ENCODE data around the gene KCNQ1. TPM values are rescaled to one million over a fixed set of nuclear protein-coding genes. Genes with fewer than 3 reads are reported as not detected.

KCNQ1 gene
- total and polyA plus RNA-seq, 7 donors: 1.1 to 25.2 (median 3.8) TPM

GRCh38 chr11:2449548-2450320 lies 4.9 kb downstream of the KCNQ1 start:
- intact Hi-C loops (cut with DNase I): no loop called here
- 88 to 90% methylated on average over 26 of the region's 26 CpGs for WGBS, 2 donors
- Histone ChIP-seq H3K27ac (no peak overlapping the region), H3K4me3 (no peak overlapping the region), H3K4me1 (peaks cover 0 to 15% (median 3%) of the 10 kb centered on the region in 4 donors), H3K27me3 (peaks cover 12 to 73% (median 36%) of the 10 kb centered on the region in 3 donors), H3K36me3 (no peaks in the 10 kb centered on the region), H3K9me3 (no peaks in the 10 kb centered on the region)
- no peak for TF ChIP-seq POLR2AphosphoS5 (IDR thresholded peaks at IDR 0.05)
- TF ChIP-seq POLR2A (IDR thresholded peaks at IDR 0.05): no peak
- TF ChIP-seq, protein P1, sequence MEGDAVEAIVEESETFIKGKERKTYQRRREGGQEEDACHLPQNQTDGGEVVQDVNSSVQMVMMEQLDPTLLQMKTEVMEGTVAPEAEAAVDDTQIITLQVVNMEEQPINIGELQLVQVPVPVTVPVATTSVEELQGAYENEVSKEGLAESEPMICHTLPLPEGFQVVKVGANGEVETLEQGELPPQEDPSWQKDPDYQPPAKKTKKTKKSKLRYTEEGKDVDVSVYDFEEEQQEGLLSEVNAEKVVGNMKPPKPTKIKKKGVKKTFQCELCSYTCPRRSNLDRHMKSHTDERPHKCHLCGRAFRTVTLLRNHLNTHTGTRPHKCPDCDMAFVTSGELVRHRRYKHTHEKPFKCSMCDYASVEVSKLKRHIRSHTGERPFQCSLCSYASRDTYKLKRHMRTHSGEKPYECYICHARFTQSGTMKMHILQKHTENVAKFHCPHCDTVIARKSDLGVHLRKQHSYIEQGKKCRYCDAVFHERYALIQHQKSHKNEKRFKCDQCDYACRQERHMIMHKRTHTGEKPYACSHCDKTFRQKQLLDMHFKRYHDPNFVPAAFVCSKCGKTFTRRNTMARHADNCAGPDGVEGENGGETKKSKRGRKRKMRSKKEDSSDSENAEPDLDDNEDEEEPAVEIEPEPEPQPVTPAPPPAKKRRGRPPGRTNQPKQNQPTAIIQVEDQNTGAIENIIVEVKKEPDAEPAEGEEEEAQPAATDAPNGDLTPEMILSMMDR (IDR thresholded peaks at IDR 0.05): no peak
- TF ChIP-seq EP300 (IDR thresholded peaks at IDR 0.05): no peak
- no peak for DNase-seq

DNA sequence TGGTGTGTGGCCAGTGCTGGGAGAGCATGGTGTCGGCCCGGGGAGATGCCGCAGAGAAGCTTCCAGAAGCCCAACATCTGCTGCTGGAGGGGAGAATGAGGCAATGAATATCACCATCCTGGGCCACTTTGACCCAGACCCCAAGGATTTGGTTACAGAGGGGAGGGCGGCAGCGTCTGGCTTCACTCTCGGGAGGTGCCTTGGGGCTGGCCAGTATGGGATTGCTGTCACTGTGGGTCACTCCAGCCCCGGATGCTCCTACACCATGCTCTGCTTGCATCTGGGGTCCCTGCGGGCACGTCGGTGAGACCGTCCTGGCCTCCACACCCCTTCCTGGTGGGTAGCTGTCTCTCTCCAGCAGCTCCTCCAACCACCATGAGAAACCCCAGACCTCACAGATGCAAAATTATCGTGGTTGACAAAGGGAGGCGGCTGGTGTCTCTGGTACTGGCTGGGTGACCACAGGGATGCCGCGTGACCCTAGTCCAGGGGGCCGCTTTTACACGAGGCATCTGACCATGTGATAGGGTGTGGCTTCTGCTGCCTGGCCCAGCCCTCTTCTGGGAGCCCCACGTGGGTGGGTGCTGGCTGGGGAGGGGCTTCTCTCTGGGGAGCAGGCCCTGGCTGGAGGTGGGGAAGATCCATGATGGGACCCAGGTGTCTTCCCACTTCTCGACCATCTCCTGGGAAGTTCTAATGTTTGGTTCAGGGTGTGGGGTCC lies 5.7 kb downstream of the KCNQ1 start:
- TF ChIP-seq, protein P1 (IDR thresholded peaks at IDR 0.05): no peak
- TF ChIP-seq POLR2A (IDR thresholded peaks at IDR 0.05): no peak
- no peak for TF ChIP-seq EP300 (IDR thresholded peaks at IDR 0.05)
- TF ChIP-seq POLR2AphosphoS5 (IDR thresholded peaks at IDR 0.05): no peak
- Histone ChIP-seq H3K27ac (no peak overlapping the region), H3K36me3 (no peaks in the 10 kb centered on the region), H3K27me3 (peaks cover 7 to 67% (median 31%) of the 10 kb centered on the region in 3 donors), H3K4me1 (peaks cover 0 to 11% (median 0%) of the 10 kb centered on the region in 4 donors), H3K4me3 (no peak overlapping the region), H3K9me3 (no peaks in the 10 kb centered on the region)
- DNase-seq: no peak
- intact Hi-C loops (cut with DNase I): no loop called here
- WGBS, 2 donors: 81% methylated on average over 19 of the region's 19 CpGs

- DNase-seq: no peak
- peaks cover 0 to 2% (median 0%) of the 10 kb centered on the region in 4 donors for H3K9me3 ChIP-seq
- H3K4me3 ChIP-seq: no peak overlapping the region
- 93 to 95% methylated on average over 15 of the region's 15 CpGs for WGBS, 2 donors
- no peak overlapping the region for H3K27ac ChIP-seq
- peaks cover 0 to 2% (median 0%) of the 10 kb centered on the region in 4 donors for H3K4me1 ChIP-seq
- intact Hi-C loops (cut with DNase I): no loop called here
- no peaks in the 10 kb centered on the region for H3K36me3 ChIP-seq
- peaks cover 0 to 59% (median 22%) of the 10 kb centered on the region in 3 donors for H3K27me3 ChIP-seq
- TF ChIP-seq POLR2AphosphoS5 (IDR thresholded peaks at IDR 0.05) (no peak), EP300 (IDR thresholded peaks at IDR 0.05) (no peak), POLR2A (IDR thresholded peaks at IDR 0.05) (no peak)
- TF ChIP-seq, protein P1 (IDR thresholded peaks at IDR 0.05): no peak
Measured at GRCh38 chr11:2451336-2451735, 6.5 kb downstream of the KCNQ1 start.

GRCh38 chr11:2451916-2452315 lies 7.1 kb downstream of the KCNQ1 start:
- H3K27ac ChIP-seq: no peak overlapping the region
- 78 to 80% methylated on average over 6 of the region's 6 CpGs for WGBS, 2 donors
- intact Hi-C loops (cut with DNase I): no loop called here
- no peaks in the 10 kb centered on the region for H3K4me1 ChIP-seq
- peaks cover 0 to 53% (median 17%) of the 10 kb centered on the region in 3 donors for H3K27me3 ChIP-seq
- no peaks in the 10 kb centered on the region for H3K36me3 ChIP-seq
- H3K4me3 ChIP-seq: no peak overlapping the region
- no peak for TF ChIP-seq POLR2A (IDR thresholded peaks at IDR 0.05)
- TF ChIP-seq, protein P1 (IDR thresholded peaks at IDR 0.05): no peak
- no peak for TF ChIP-seq EP300 (IDR thresholded peaks at IDR 0.05)
- TF ChIP-seq POLR2AphosphoS5 (IDR thresholded peaks at IDR 0.05): no peak
- no peak for DNase-seq
- peaks cover 0 to 2% (median 0%) of the 10 kb centered on the region in 4 donors for H3K9me3 ChIP-seq

Measured in sigmoid colon (tissue), 7 donors.